Measurements from ENCODE around the gene VCAM1.

- TF ChIP-seq CTCF (IDR thresholded peaks at IDR 0.05) = no peak
- no peak for TF ChIP-seq EZH2phosphoT487 (IDR thresholded peaks at IDR 0.05)
These were observed 39.6 kb downstream of the VCAM1 start for GRCh38 chr1:100759188-100759587.
